ENCODE measurements around the gene DNAJB7. TPM values are rescaled to one million over a fixed set of nuclear protein-coding genes. Genes with fewer than 3 reads are reported as not detected.

Gene DNAJB7
- total and polyA plus RNA-seq, 10 of the 15 experiments (the other 5 are each of a cell fraction or from before 2014, with no cell fraction given) = 0.03 to 0.70 (median 0.29) TPM; not detected in 6

- peaks cover 84% of the 10 kb centered on the region for H3K79me2 ChIP-seq (ENCODE audit: control insufficient read depth, insufficient read depth, low read length)
- H3K9me3 ChIP-seq (replicated peaks; ENCODE audit: control insufficient read depth, insufficient read depth, low read length) = no peaks in the 10 kb centered on the region; the same call in 2 of the 3 replicates
- no peaks in the 10 kb centered on the region for H4K20me1 ChIP-seq (ENCODE audit: control insufficient read depth, insufficient read depth)
- H3K9ac ChIP-seq (ENCODE audit: control insufficient read depth, insufficient read depth, low read length) = no peak overlapping the region
- DNase-seq (ENCODE audit: low read depth, low spot score) = no peak
- no TSS peak for BruUV-seq (replicated peaks)
- FAIRE-seq = no peak
- in situ Hi-C loops (cut with MboI) = no loop called here
- ATAC-seq = no peak
- ChIA-PET SMC1A (ENCODE audit: uncharacterized antibody, unreplicated experiment) (interaction anchor here (0.7 to 1.0 kb wide), 2 partner anchors 64 to 1436 kb away, joined by 3 read pairs; no protein-coding TSS in a partner anchor), CTCF (interaction anchor here (1.1 kb wide), 1 partner anchor 85 kb away, joined by 3 read pairs; no protein-coding TSS in a partner anchor), RAD21 (ENCODE audit: unreplicated experiment) (no interaction called here), POLR2A (no interaction called here)
- H3K27me3 ChIP-seq (replicated peaks in 1 of 2; ENCODE audit: control insufficient read depth in 2 of 2, insufficient read depth in 2 of 2, low read length in 1 of 2) = no peaks in the 10 kb centered on the region
- H3K27ac ChIP-seq (ENCODE audit: control insufficient read depth, insufficient read depth) = no peak overlapping the region
- intact Hi-C loops (cut with micrococcal nuclease; ENCODE audit: unreplicated experiment) = no loop called here
- peaks cover 0 to 3% of the 10 kb centered on the region in 2 experiments; a peak in 1 of 4 replicates for H3K36me3 ChIP-seq (ENCODE audit: control insufficient read depth in 2 of 2, insufficient read depth in 2 of 2, low read length in 1 of 2)
- TF ChIP-seq CBX5 (IDR thresholded peaks at IDR 0.05; ENCODE audit: low read depth) = no peak
- TF ChIP-seq SUZ12 (IDR thresholded peaks at IDR 0.05; ENCODE audit: unreplicated experiment) = no peak
- TF ChIP-seq NFYA (IDR thresholded peaks at IDR 0.05; ENCODE audit: borderline replicate concordance, low read depth, low read length) = no peak
- no peak for TF ChIP-seq TAF1 (IDR thresholded peaks at IDR 0.05; ENCODE audit: borderline replicate concordance, low read depth, low read length)
- TF ChIP-seq RELA (IDR thresholded peaks at IDR 0.05; ENCODE audit: borderline replicate concordance, partially characterized antibody) = no peak
- TF ChIP-seq RAD51 (IDR thresholded peaks at IDR 0.05) = no peak
- TF ChIP-seq EZH2 (IDR thresholded peaks at IDR 0.05; ENCODE audit: borderline replicate concordance, control insufficient read depth, low read depth, low read length) = no peak
- no peak for TF ChIP-seq HDAC2 (IDR thresholded peaks at IDR 0.05)
- TF ChIP-seq JUND (IDR thresholded peaks at IDR 0.05; ENCODE audit: low read depth, low read length) = no peak
- no peak for TF ChIP-seq MYB (IDR thresholded peaks at IDR 0.05; ENCODE audit: borderline replicate concordance, low read depth, low read length)
- TF ChIP-seq BACH1 (IDR thresholded peaks at IDR 0.05; ENCODE audit: borderline replicate concordance) = no peak
- TF ChIP-seq TCF12 (IDR thresholded peaks at IDR 0.05; ENCODE audit: low read depth, low read length) = no peak
- TF ChIP-seq EP300 (IDR thresholded peaks at IDR 0.05; ENCODE audit: borderline replicate concordance in 1 of 2, control insufficient read depth in 1 of 2, low read depth in 2 of 2, low read length in 2 of 2) = no peak
- peaks cover 2% of the 10 kb centered on the region; the same call in 1 of the 2 replicates for H3K4me1 ChIP-seq (ENCODE audit: control insufficient read depth, insufficient read depth, low read length)
- H2AFZ ChIP-seq (ENCODE audit: control insufficient read depth, low read depth, low read length) = no peak overlapping the region
- no peak overlapping the region for H3K4me2 ChIP-seq (ENCODE audit: control insufficient read depth, insufficient read depth)
- no peak overlapping the region for H3K4me3 ChIP-seq
Observed at GRCh38 chr22:40813912-40814315, 48.0 kb downstream of the DNAJB7 start.

Small RNA genes lying within 50 kb of the gene (microRNA-seq; reads per million reads assigned to microRNA genes)
- gene MIR4766 = 6.8 reads per million, percentile 36 among the genes with 10 or more reads in this experiment

Small RNA genes lying within 50 kb of the gene (small RNA-seq; reads per million reads assigned to genes)
- gene MIR4766 = 0.82 reads per million, percentile 25 among the genes with 10 or more reads in this experiment

Other genes starting within 250 kb of the DNAJB7 start
- 27.2 and 27.5 TPM in 2 replicates for gene MRTFA, start 225.4 kb downstream of the DNAJB7 start, total RNA-seq (2014; rRNA removed)
- gene MRTFA, start 225.4 kb downstream of the DNAJB7 start, total RNA-seq (2014; rRNA removed; fragmentation: Illumina TruSeq; extraction: Trizol) = 9.5 and 11.3 TPM in 2 replicates
- 58.6 and 63.9 TPM in 2 replicates for gene MRTFA, start 225.4 kb downstream of the DNAJB7 start, total RNA-seq (2021)
- 4.1 and 4.3 TPM in 2 replicates for gene MRTFA, start 225.4 kb downstream of the DNAJB7 start, polyA plus RNA-seq (2011; rRNA removed)
- 14.1 and 17.0 TPM in 2 replicates for gene MRTFA, start 225.4 kb downstream of the DNAJB7 start, polyA plus RNA-seq (2014; fragmentation: Illumina TruSeq; extraction: Trizol)
- gene MRTFA, start 225.4 kb downstream of the DNAJB7 start, polyA plus RNA-seq (2014; fragmentation: Nextera tagmentation; extraction: Ambion mirVana) = 1 to 10 TPM; 2.0 to 2.6 TPM
- 18.9 and 25.9 TPM in 2 replicates for gene MRTFA, start 225.4 kb downstream of the DNAJB7 start, polyA plus RNA-seq (2014; rRNA removed)
- gene MRTFA, start 225.4 kb downstream of the DNAJB7 start, polyA plus RNA-seq (2016; fragmentation: Nextera tagmentation; extraction: Ambion mirVana) = 10 to 100 TPM; 29.1 to 29.6 TPM
- gene MCHR1, start 182.6 kb downstream of the DNAJB7 start, total RNA-seq (2014; rRNA removed) = not detected in 2 replicates
- gene MCHR1, start 182.6 kb downstream of the DNAJB7 start, total RNA-seq (2014; rRNA removed; fragmentation: Illumina TruSeq; extraction: Trizol) = not detected in 2 replicates
- not detected in 2 replicates for gene MCHR1, start 182.6 kb downstream of the DNAJB7 start, total RNA-seq (2021)
- gene MCHR1, start 182.6 kb downstream of the DNAJB7 start, polyA plus RNA-seq (2011; rRNA removed) = not detected in 2 replicates
- gene MCHR1, start 182.6 kb downstream of the DNAJB7 start, polyA plus RNA-seq (2014; fragmentation: Illumina TruSeq; extraction: Trizol) = not detected in 2 replicates
- not detected for gene MCHR1, start 182.6 kb downstream of the DNAJB7 start, polyA plus RNA-seq (2014; fragmentation: Nextera tagmentation; extraction: Ambion mirVana)
- gene MCHR1, start 182.6 kb downstream of the DNAJB7 start, polyA plus RNA-seq (2014; rRNA removed) = not detected in 2 replicates
- gene MCHR1, start 182.6 kb downstream of the DNAJB7 start, polyA plus RNA-seq (2016; fragmentation: Nextera tagmentation; extraction: Ambion mirVana) = not detected
- gene SLC25A17, start 42.8 kb downstream of the DNAJB7 start, total RNA-seq (2014; rRNA removed) = 42.0 and 48.6 TPM in 2 replicates
- 42.2 and 43.6 TPM in 2 replicates for gene SLC25A17, start 42.8 kb downstream of the DNAJB7 start, total RNA-seq (2014; rRNA removed; fragmentation: Illumina TruSeq; extraction: Trizol)
- 46.3 TPM in 2 replicates for gene SLC25A17, start 42.8 kb downstream of the DNAJB7 start, total RNA-seq (2021)
- gene SLC25A17, start 42.8 kb downstream of the DNAJB7 start, polyA plus RNA-seq (2011; rRNA removed) = 67.9 and 82.0 TPM in 2 replicates
- gene SLC25A17, start 42.8 kb downstream of the DNAJB7 start, polyA plus RNA-seq (2014; fragmentation: Illumina TruSeq; extraction: Trizol) = 49.3 and 56.7 TPM in 2 replicates
- 100 to 1,000 TPM in 1 of 2 experiments, 10 to 100 TPM in 1; 77.7 to 113 TPM for gene SLC25A17, start 42.8 kb downstream of the DNAJB7 start, polyA plus RNA-seq (2014; fragmentation: Nextera tagmentation; extraction: Ambion mirVana)
- 33.4 and 37.5 TPM in 2 replicates for gene SLC25A17, start 42.8 kb downstream of the DNAJB7 start, polyA plus RNA-seq (2014; rRNA removed)
- 10 to 100 TPM; 76.6 to 77.7 TPM for gene SLC25A17, start 42.8 kb downstream of the DNAJB7 start, polyA plus RNA-seq (2016; fragmentation: Nextera tagmentation; extraction: Ambion mirVana)
- gene ST13, start 5.5 kb downstream of the DNAJB7 start, total RNA-seq (2014; rRNA removed) = 118 and 141 TPM in 2 replicates
- gene ST13, start 5.5 kb downstream of the DNAJB7 start, total RNA-seq (2014; rRNA removed; fragmentation: Illumina TruSeq; extraction: Trizol) = 283 and 286 TPM in 2 replicates
- 181 and 183 TPM in 2 replicates for gene ST13, start 5.5 kb downstream of the DNAJB7 start, total RNA-seq (2021)
- gene ST13, start 5.5 kb downstream of the DNAJB7 start, polyA plus RNA-seq (2011; rRNA removed) = 182 and 258 TPM in 2 replicates
- 215 and 302 TPM in 2 replicates for gene ST13, start 5.5 kb downstream of the DNAJB7 start, polyA plus RNA-seq (2014; fragmentation: Illumina TruSeq; extraction: Trizol)
- 10 to 100 TPM; 52.5 to 86.9 TPM for gene ST13, start 5.5 kb downstream of the DNAJB7 start, polyA plus RNA-seq (2014; fragmentation: Nextera tagmentation; extraction: Ambion mirVana)
- gene ST13, start 5.5 kb downstream of the DNAJB7 start, polyA plus RNA-seq (2014; rRNA removed) = 126 and 137 TPM in 2 replicates
- gene ST13, start 5.5 kb downstream of the DNAJB7 start, polyA plus RNA-seq (2016; fragmentation: Nextera tagmentation; extraction: Ambion mirVana) = 100 to 1,000 TPM; 227 TPM
- gene XPNPEP3, start 5.0 kb downstream of the DNAJB7 start, total RNA-seq (2014; rRNA removed) = 9.1 and 9.3 TPM in 2 replicates
- 10.4 and 12.1 TPM in 2 replicates for gene XPNPEP3, start 5.0 kb downstream of the DNAJB7 start, total RNA-seq (2014; rRNA removed; fragmentation: Illumina TruSeq; extraction: Trizol)
- gene XPNPEP3, start 5.0 kb downstream of the DNAJB7 start, total RNA-seq (2021) = 18.3 and 19.9 TPM in 2 replicates
- gene XPNPEP3, start 5.0 kb downstream of the DNAJB7 start, polyA plus RNA-seq (2011; rRNA removed) = 14.6 and 16.1 TPM in 2 replicates
- 9.5 and 10.2 TPM in 2 replicates for gene XPNPEP3, start 5.0 kb downstream of the DNAJB7 start, polyA plus RNA-seq (2014; fragmentation: Illumina TruSeq; extraction: Trizol)
- 1 to 10 TPM; 6.7 to 7.5 TPM for gene XPNPEP3, start 5.0 kb downstream of the DNAJB7 start, polyA plus RNA-seq (2014; fragmentation: Nextera tagmentation; extraction: Ambion mirVana)
- gene XPNPEP3, start 5.0 kb downstream of the DNAJB7 start, polyA plus RNA-seq (2014; rRNA removed) = 9.8 and 12.8 TPM in 2 replicates
- 10 to 100 TPM; 11.3 to 12.0 TPM for gene XPNPEP3, start 5.0 kb downstream of the DNAJB7 start, polyA plus RNA-seq (2016; fragmentation: Nextera tagmentation; extraction: Ambion mirVana)
- gene RBX1, start 89.3 kb upstream of the DNAJB7 start, total RNA-seq (2014; rRNA removed) = 114 and 117 TPM in 2 replicates
- gene RBX1, start 89.3 kb upstream of the DNAJB7 start, total RNA-seq (2014; rRNA removed; fragmentation: Illumina TruSeq; extraction: Trizol) = 71.2 and 79.4 TPM in 2 replicates
- 87.9 and 91.1 TPM in 2 replicates for gene RBX1, start 89.3 kb upstream of the DNAJB7 start, total RNA-seq (2021)
- gene RBX1, start 89.3 kb upstream of the DNAJB7 start, polyA plus RNA-seq (2011; rRNA removed) = 203 and 251 TPM in 2 replicates
- gene RBX1, start 89.3 kb upstream of the DNAJB7 start, polyA plus RNA-seq (2014; fragmentation: Illumina TruSeq; extraction: Trizol) = 110 TPM in 2 replicates
- 100 to 1,000 TPM; 449 to 468 TPM for gene RBX1, start 89.3 kb upstream of the DNAJB7 start, polyA plus RNA-seq (2014; fragmentation: Nextera tagmentation; extraction: Ambion mirVana)
- 142 and 164 TPM in 2 replicates for gene RBX1, start 89.3 kb upstream of the DNAJB7 start, polyA plus RNA-seq (2014; rRNA removed)
- 100 to 1,000 TPM; 391 to 402 TPM for gene RBX1, start 89.3 kb upstream of the DNAJB7 start, polyA plus RNA-seq (2016; fragmentation: Nextera tagmentation; extraction: Ambion mirVana)
- gene EP300, start 230.5 kb upstream of the DNAJB7 start, total RNA-seq (2014; rRNA removed) = 19.6 and 25.3 TPM in 2 replicates
- 18.2 and 19.0 TPM in 2 replicates for gene EP300, start 230.5 kb upstream of the DNAJB7 start, total RNA-seq (2014; rRNA removed; fragmentation: Illumina TruSeq; extraction: Trizol)
- 46.8 and 48.5 TPM in 2 replicates for gene EP300, start 230.5 kb upstream of the DNAJB7 start, total RNA-seq (2021)
- 9.6 and 14.0 TPM in 2 replicates for gene EP300, start 230.5 kb upstream of the DNAJB7 start, polyA plus RNA-seq (2011; rRNA removed)
- 38.8 and 55.7 TPM in 2 replicates for gene EP300, start 230.5 kb upstream of the DNAJB7 start, polyA plus RNA-seq (2014; fragmentation: Illumina TruSeq; extraction: Trizol)
- gene EP300, start 230.5 kb upstream of the DNAJB7 start, polyA plus RNA-seq (2014; fragmentation: Nextera tagmentation; extraction: Ambion mirVana) = 10 to 100 TPM in 1 of 2 experiments, 1 to 10 TPM in 1; 5.5 to 11.6 TPM
- gene EP300, start 230.5 kb upstream of the DNAJB7 start, polyA plus RNA-seq (2014; rRNA removed) = 23.0 and 23.2 TPM in 2 replicates
- 10 to 100 TPM; 24.0 to 25.2 TPM for gene EP300, start 230.5 kb upstream of the DNAJB7 start, polyA plus RNA-seq (2016; fragmentation: Nextera tagmentation; extraction: Ambion mirVana)